ENCODE results near the gene GGTLC1. TPM values are rescaled to one million over a fixed set of nuclear protein-coding genes. Genes with fewer than 3 reads are reported as not detected.
"Not testable (repeated sequence)": the region's sequence is repeated elsewhere in the genome, so short reads cannot be mapped to it uniquely, and the experiment has no call there.

GGTLC1 gene
- total RNA-seq, 4 donors from 2014 or later, result not detected

- no peak for DNase-seq (ENCODE audit: low spot score in 2 of 2)
- intact Hi-C loops (cut with DNase I; ENCODE audit: low total_unique reads), result no loop called here
- TF ChIP-seq POLR2A (IDR thresholded peaks at IDR 0.05) (no peak), CTCF (IDR thresholded peaks at IDR 0.05) (no peak)
- H3K4me3 ChIP-seq (ENCODE audit: low read depth, poor library complexity, severe bottlenecking), result no peak overlapping the region
- WGBS, 2 donors, result 82 to 86% methylated on average over 7 of the region's 7 CpGs
Measured at GRCh38 chr20:24001712-24002405, 13.3 kb upstream of the GGTLC1 start.

DNA sequence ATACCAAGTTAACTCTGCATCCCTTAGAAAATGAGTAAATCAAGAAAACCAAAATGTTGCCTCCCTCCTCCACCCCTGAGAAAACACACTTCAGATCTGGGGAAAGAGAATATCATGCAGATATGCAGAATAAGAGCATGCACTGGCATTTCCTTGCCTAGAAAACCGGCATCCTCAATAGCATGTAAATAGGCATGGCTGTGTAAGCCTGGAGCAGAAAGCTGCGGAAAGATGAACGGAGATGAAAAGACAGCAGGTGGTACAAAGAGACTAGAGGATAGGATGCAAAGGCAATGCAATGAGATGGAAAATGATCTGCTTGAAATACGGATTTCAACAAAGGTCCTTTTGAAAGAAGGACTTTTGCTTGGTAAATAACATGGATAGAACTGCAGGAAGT is 10.3 kb upstream of the GGTLC1 start:
- DNase-seq (ENCODE audit: low spot score in 2 of 2), result no peak
- WGBS, 2 donors, result 68 to 71% methylated on average over 4 of the region's 4 CpGs
- H3K4me3 ChIP-seq (ENCODE audit: low read depth, poor library complexity, severe bottlenecking), result no peak overlapping the region
- intact Hi-C loops (cut with DNase I; ENCODE audit: low total_unique reads), result no loop called here
- TF ChIP-seq POLR2A (IDR thresholded peaks at IDR 0.05) (no peak), CTCF (IDR thresholded peaks at IDR 0.05) (no peak)

DNA sequence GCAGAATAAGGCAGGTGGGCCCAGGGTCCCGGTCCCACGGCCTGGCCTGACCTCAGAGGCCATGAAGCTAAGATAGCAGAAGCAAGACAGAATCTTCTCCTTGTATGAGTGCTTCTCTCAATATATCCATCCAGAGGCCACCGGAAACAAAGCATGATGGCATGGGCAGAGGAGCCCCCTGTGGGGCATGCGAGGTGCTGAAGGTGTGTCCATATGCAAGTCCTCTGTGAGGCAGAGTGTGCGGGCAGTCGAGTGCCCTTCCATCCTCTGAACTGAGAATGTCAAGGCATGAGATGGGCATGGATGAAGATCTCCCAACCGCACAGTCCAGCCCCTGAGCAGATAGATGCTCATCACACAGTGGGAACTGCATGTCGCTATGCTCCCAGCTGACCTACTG is 9.8 kb upstream of the GGTLC1 start:
- 92 to 94% methylated on average over 8 of the region's 8 CpGs for WGBS, 2 donors
- no peak overlapping the region for H3K4me3 ChIP-seq (ENCODE audit: low read depth, poor library complexity, severe bottlenecking)
- TF ChIP-seq CTCF (IDR thresholded peaks at IDR 0.05), result no peak
- TF ChIP-seq POLR2A (IDR thresholded peaks at IDR 0.05), result no peak
- DNase-seq (ENCODE audit: low spot score in 2 of 2), result no peak
- intact Hi-C loops (cut with DNase I; ENCODE audit: low total_unique reads), result no loop called here

DNA sequence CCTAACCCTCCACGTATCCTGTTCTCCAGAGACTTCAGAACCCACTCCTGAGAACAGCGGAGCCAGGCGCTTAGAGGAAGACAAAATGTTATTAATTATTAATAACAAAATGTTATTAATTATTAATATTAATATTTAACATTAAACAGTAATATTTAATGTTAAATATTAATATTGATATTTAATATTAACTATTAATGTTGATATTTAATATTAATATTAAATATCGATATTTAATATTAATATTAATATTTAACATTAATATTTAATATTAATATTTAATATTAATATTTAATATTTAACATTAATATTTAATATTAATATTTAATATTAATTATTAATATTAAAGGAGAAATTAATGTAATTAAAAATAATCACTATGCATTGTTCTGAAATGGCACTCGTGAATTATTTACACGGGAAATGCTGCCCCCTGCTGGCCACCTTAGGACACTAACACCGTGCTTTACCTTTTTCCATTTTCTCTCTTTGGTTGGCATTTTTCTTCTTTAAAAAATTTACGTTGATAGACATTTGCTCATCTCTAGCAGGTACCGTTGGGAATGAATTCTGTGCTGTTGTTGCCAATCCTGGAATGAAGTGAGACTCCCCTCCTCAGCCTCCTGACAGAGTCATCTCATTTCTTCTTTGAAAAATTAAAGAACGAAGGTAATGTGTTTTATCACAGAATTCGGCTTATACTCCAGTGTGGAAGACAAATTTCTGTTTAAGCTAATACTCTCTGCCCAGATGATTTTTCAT is 7.5 kb upstream of the GGTLC1 start:
- no peak overlapping the region for H3K4me3 ChIP-seq (ENCODE audit: low read depth, poor library complexity, severe bottlenecking)
- 45 to 50% methylated on average over 11 of the region's 11 CpGs for WGBS, 2 donors
- no peak for DNase-seq (ENCODE audit: low spot score in 2 of 2)
- peak in 1 of 3 donors; percentile 69 for TF ChIP-seq CTCF (IDR thresholded peaks at IDR 0.05)
- TF ChIP-seq POLR2A (IDR thresholded peaks at IDR 0.05), result no peak
- intact Hi-C loops (cut with DNase I; ENCODE audit: low total_unique reads), result no loop called here

- DNase-seq (ENCODE audit: low spot score in 2 of 2); intact Hi-C loops (cut with DNase I; ENCODE audit: low total_unique reads); H3K4me3 ChIP-seq (ENCODE audit: low read depth, poor library complexity, severe bottlenecking): not testable (repeated sequence)
- WGBS, 2 donors, result 75 to 92% methylated on average over 6 of the region's 6 CpGs
Measured at GRCh38 chr20:23995291-23995690, 6.7 kb upstream of the GGTLC1 start.

- H3K4me3 ChIP-seq (ENCODE audit: low read depth, poor library complexity, severe bottlenecking); DNase-seq (ENCODE audit: low spot score in 2 of 2); intact Hi-C loops (cut with DNase I; ENCODE audit: low total_unique reads): not testable (repeated sequence)
- WGBS, 2 donors, result 73 to 78% methylated on average over 9 to 14 of the region's 14 CpGs
Measured at GRCh38 chr20:23994001-23994633, 5.5 kb upstream of the GGTLC1 start.

DNA sequence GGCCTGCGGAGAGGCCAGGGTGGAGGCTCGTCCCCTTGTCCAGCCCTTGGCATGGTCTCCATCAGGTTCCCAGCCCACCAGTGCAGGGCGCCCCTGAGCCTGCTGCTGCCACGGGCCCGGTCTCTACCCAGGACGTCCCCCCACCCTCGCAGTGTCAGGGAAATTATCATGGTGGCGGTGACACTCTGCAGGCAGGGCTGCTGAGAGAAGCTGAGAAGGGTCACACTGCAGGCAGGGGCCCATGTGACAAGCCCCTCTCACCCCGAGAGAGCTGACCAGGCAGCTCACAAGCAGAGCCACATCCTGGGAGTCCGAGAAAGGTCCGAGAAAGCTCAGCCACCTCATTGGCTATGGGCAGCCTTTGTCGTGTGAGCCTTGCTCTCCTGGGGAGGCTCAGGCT is 4.9 kb upstream of the GGTLC1 start:
- 73 to 74% methylated on average over 6 to 12 of the region's 12 CpGs for WGBS, 2 donors
- intact Hi-C loops (cut with DNase I; ENCODE audit: low total_unique reads); H3K4me3 ChIP-seq (ENCODE audit: low read depth, poor library complexity, severe bottlenecking): not testable (repeated sequence)

GRCh38 chr20:23990296-23990695 is 1.7 kb upstream of the GGTLC1 start:
- 78 to 85% methylated on average over 9 to 12 of the region's 12 CpGs for WGBS, 2 donors
- intact Hi-C loops (cut with DNase I; ENCODE audit: low total_unique reads); H3K4me3 ChIP-seq (ENCODE audit: low read depth, poor library complexity, severe bottlenecking); DNase-seq (ENCODE audit: low spot score in 2 of 2): not testable (repeated sequence)

More for the DNA sequence above, 4.9 kb upstream of the GGTLC1 start:
- not testable (repeated sequence) for DNase-seq (ENCODE audit: low spot score in 2 of 2)

- DNase-seq (ENCODE audit: low spot score in 2 of 2); intact Hi-C loops (cut with DNase I; ENCODE audit: low total_unique reads); H3K4me3 ChIP-seq (ENCODE audit: low read depth, poor library complexity, severe bottlenecking): not testable (repeated sequence)
- WGBS, 2 donors, result 91 to 95% methylated on average over 5 to 7 of the region's 9 CpGs
Measured at GRCh38 chr20:23988966-23989365, 387 bp upstream of the GGTLC1 start.

- H3K4me3 ChIP-seq (ENCODE audit: low read depth, poor library complexity, severe bottlenecking); intact Hi-C loops (cut with DNase I; ENCODE audit: low total_unique reads): not testable (repeated sequence)
- 70 to 89% methylated on average over 3 of the region's 3 CpGs for WGBS, 2 donors
- peak in 1 of 2 donors; percentile 9 for DNase-seq (ENCODE audit: low spot score in 2 of 2)
Measured at GRCh38 chr20:23986716-23987115, 1.9 kb downstream of the GGTLC1 start.
